MCF 10A (cell line): ENCODE results near the gene SIGLEC12. TPM values are rescaled to one million over a fixed set of nuclear protein-coding genes. Genes with fewer than 3 reads are reported as not detected.

Source experiments
- BruUV-seq: library from RNA; stranded (reverse); fragments of 400-500 nt; replicated peaks from 2 replicates; lab custom pipeline; 2021; lab: Mats Ljungman, UMichigan
- CTCF ChIA-PET: fragments of 300-600 bp; sonication (Branson Sonifier 250); formaldehyde crosslinking; extraction: SDS; loops from one replicate; lab custom pipeline; 2021; ENCODE audit warnings: antibody characterized with exemption, inconsistent platforms; lab: Yijun Ruan, JAX
- POLR2A ChIA-PET: fragments of 300-600, 350-650 bp; sonication (Branson Sonifier 250); formaldehyde crosslinking; extraction: SDS; loops from one replicate; lab custom pipeline; 2020; ENCODE audit warnings: antibody characterized with exemption, inconsistent platforms; lab: Yijun Ruan, JAX
- DNase-seq: peaks from one replicate; pipeline ENCODE4 v3.0.0-alpha.2; 2018; ENCODE audit not compliant: unreplicated experiment
- H3K27ac Mint-ChIP-seq: one replicate; pipeline ENCODE4 v1.8.0; 2022; ENCODE audit warnings: mild to moderate bottlenecking, low read depth, mixed read lengths; ENCODE audit not compliant: unreplicated experiment
- H3K27me3 Mint-ChIP-seq: one replicate; pipeline ENCODE4 v1.8.0; 2022; ENCODE audit warnings: mixed read lengths; ENCODE audit not compliant: insufficient read depth, unreplicated experiment
- H3K36me3 Mint-ChIP-seq: one replicate; pipeline ENCODE4 v1.8.0; 2022; ENCODE audit warnings: mild to moderate bottlenecking, moderate library complexity, mixed read lengths; ENCODE audit not compliant: insufficient read depth, unreplicated experiment
- H3K4me1 Mint-ChIP-seq: one replicate; pipeline ENCODE4 v1.8.0; 2022; ENCODE audit warnings: mixed read lengths; ENCODE audit not compliant: insufficient read depth, unreplicated experiment
- H3K4me3 Mint-ChIP-seq: one replicate; pipeline ENCODE4 v1.8.0; 2022; ENCODE audit warnings: mild to moderate bottlenecking, moderate library complexity, mixed read lengths; ENCODE audit not compliant: unreplicated experiment
- H3K9me3 Mint-ChIP-seq: one replicate; pipeline ENCODE4 v1.8.0; 2022; ENCODE audit warnings: mixed read lengths; ENCODE audit not compliant: unreplicated experiment
- CTCF ChIP-seq: fragments of 200-600 bp; IDR thresholded peaks from one replicate; pipeline ENCODE4 v1.8.0; 2022; ENCODE audit warnings: antibody characterized with exemption, mild to moderate bottlenecking; ENCODE audit not compliant: unreplicated experiment
- intact Hi-C: fragments of 100-400 bp; cut with micrococcal nuclease; formaldehyde crosslinking; loops from 2 replicates; pipeline ENCODE4 v1.14.1; 2022
- total RNA-seq: library from RNA; stranded (reverse); gene quantifications from 2 replicates; pipeline ENCODE4 v1.2.3, GENCODE V29; 2022

SIGLEC12 gene
- total RNA-seq, 1 experiment from 2014 or later: not detected

- H3K9me3 Mint-ChIP-seq: peaks cover 14% of the 10 kb centered on the region
- ChIA-PET CTCF (interaction anchor here (0.5 kb wide), 1 partner anchor 10 kb away, joined by 3 read pairs; no protein-coding TSS in a partner anchor), POLR2A (no interaction called here)
- no peaks in the 10 kb centered on the region for H3K36me3 Mint-ChIP-seq
- H3K27ac Mint-ChIP-seq: no peak overlapping the region
- no peak overlapping the region for H3K4me3 Mint-ChIP-seq
- no peak for DNase-seq
- H3K27me3 Mint-ChIP-seq: no peaks in the 10 kb centered on the region
- intact Hi-C loops: no loop called here
- H3K4me1 Mint-ChIP-seq: no peaks in the 10 kb centered on the region
- no TSS peak for BruUV-seq
- TF ChIP-seq CTCF: no peak
Observed at GRCh38 chr19:51457351-51458013, 44.1 kb downstream of the SIGLEC12 start.

GRCh38 chr19:51456541-51457290 is 44.9 kb downstream of the SIGLEC12 start:
- no peak for TF ChIP-seq CTCF
- no peaks in the 10 kb centered on the region for H3K36me3 Mint-ChIP-seq
- no peak overlapping the region for H3K4me3 Mint-ChIP-seq
- no peak for DNase-seq
- intact Hi-C loops: no loop called here
- H3K9me3 Mint-ChIP-seq: peaks cover 14% of the 10 kb centered on the region
- no peaks in the 10 kb centered on the region for H3K27me3 Mint-ChIP-seq
- CTCF ChIA-PET: no interaction called here
- no peak overlapping the region for H3K27ac Mint-ChIP-seq
- H3K4me1 Mint-ChIP-seq: no peaks in the 10 kb centered on the region
- BruUV-seq: no TSS peak
- POLR2A ChIA-PET: no interaction called here

- DNase-seq: no peak
- H3K27me3 Mint-ChIP-seq: no peaks in the 10 kb centered on the region
- H3K9me3 Mint-ChIP-seq: peaks cover 14% of the 10 kb centered on the region
- intact Hi-C loops: no loop called here
- no peaks in the 10 kb centered on the region for H3K36me3 Mint-ChIP-seq
- CTCF ChIA-PET: interaction anchor here (0.7 to 0.8 kb wide), 2 partner anchors 64 to 286 kb away, joined by 3 to 4 read pairs; no protein-coding TSS in a partner anchor
- H3K4me1 Mint-ChIP-seq: no peaks in the 10 kb centered on the region
- no peak overlapping the region for H3K4me3 Mint-ChIP-seq
- BruUV-seq: no TSS peak
- no peak overlapping the region for H3K27ac Mint-ChIP-seq
- POLR2A ChIA-PET: no interaction called here
- TF ChIP-seq CTCF: no peak
Observed at GRCh38 chr19:51450730-51451307, 50.8 kb downstream of the SIGLEC12 start.

GRCh38 chr19:51448411-51449016 is 53.1 kb downstream of the SIGLEC12 start:
- DNase-seq: no peak
- Mint-ChIP-seq H3K27me3 (no peaks in the 10 kb centered on the region), H3K36me3 (no peaks in the 10 kb centered on the region), H3K4me1 (no peaks in the 10 kb centered on the region), H3K27ac (no peak overlapping the region), H3K9me3 (peaks cover 10% of the 10 kb centered on the region), H3K4me3 (no peak overlapping the region)
- intact Hi-C loops: no loop called here
- BruUV-seq: no TSS peak
- ChIA-PET POLR2A (no interaction called here), CTCF (interaction anchor here (0.9 to 1.3 kb wide), 2 partner anchors 25 to 336 kb away, joined by 3 read pairs; no protein-coding TSS in a partner anchor)
- TF ChIP-seq CTCF: no peak
